ENCODE data around the gene EPO.
"Not testable (repeated sequence)": the region's sequence is repeated elsewhere in the genome, so short reads cannot be mapped to it uniquely, and the experiment has no call there.

- not testable (repeated sequence) for TF ChIP-seq EZH2 (IDR thresholded peaks at IDR 0.05); POLR2AphosphoS5 (IDR thresholded peaks at IDR 0.05; ENCODE audit: borderline replicate concordance, low read depth, low read length); FOXP2 (optimal IDR thresholded peaks at IDR 0.05; ENCODE audit: control extremely low read depth, extremely low read length, insufficient read depth)
Observed at GRCh38 chr7:100724364-100724763, 4.1 kb downstream of the EPO start.

Data from SK-N-MC (cell line).